Measurements from ENCODE around the gene ATP2B1.

ATP2B1 gene

DNA sequence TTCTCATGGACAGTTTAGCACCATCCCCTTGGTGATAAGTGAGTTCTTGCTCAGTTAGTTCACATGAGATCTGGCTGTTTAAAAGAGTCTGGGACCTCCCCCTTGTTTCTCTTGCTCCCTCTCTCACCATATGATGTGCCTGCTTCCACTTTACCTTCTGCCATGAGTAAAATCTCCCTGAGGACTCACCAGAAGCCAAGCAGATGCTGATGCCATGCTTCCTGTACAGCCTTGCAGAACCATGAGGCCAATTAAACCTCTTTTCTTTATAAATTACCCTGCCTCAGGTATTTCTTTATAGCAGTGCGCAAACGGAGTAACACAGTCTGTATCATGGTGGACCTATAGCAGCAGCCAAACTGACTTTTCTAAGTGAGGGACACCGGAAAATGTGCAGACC, 58.8 kb downstream of the ATP2B1 start:
- DNase-seq (ENCODE audit: low read depth) = no peak
- no peak overlapping the region for H3K4me3 ChIP-seq (replicated peaks; ENCODE audit: low read depth, low read length)
- TF ChIP-seq, protein P1, sequence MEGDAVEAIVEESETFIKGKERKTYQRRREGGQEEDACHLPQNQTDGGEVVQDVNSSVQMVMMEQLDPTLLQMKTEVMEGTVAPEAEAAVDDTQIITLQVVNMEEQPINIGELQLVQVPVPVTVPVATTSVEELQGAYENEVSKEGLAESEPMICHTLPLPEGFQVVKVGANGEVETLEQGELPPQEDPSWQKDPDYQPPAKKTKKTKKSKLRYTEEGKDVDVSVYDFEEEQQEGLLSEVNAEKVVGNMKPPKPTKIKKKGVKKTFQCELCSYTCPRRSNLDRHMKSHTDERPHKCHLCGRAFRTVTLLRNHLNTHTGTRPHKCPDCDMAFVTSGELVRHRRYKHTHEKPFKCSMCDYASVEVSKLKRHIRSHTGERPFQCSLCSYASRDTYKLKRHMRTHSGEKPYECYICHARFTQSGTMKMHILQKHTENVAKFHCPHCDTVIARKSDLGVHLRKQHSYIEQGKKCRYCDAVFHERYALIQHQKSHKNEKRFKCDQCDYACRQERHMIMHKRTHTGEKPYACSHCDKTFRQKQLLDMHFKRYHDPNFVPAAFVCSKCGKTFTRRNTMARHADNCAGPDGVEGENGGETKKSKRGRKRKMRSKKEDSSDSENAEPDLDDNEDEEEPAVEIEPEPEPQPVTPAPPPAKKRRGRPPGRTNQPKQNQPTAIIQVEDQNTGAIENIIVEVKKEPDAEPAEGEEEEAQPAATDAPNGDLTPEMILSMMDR (IDR thresholded peaks at IDR 0.05; ENCODE audit: low read length, missing control alignments) = no peak

DNA sequence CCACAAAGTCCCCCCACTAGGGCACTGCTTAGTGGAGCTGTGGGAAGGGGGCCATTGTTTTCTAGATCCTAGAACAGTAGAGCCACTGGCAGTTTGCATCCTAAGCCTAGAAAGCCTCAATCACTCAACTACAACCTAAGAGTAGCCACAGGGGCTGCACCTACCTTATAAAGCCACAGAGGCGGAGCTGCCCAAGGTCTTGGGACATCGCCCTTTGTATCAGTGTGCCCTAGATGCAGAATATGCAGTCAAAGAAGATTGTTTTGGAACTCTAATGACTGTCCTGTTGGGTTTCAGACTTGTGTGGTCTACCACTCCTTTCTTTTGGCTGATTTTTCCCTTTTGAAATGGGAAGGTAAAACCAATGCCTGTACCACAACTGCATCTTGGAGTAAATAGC, 59.5 kb downstream of the ATP2B1 start:
- H3K4me3 ChIP-seq (replicated peaks; ENCODE audit: low read depth, low read length) = no peak overlapping the region
- TF ChIP-seq, protein P1 (IDR thresholded peaks at IDR 0.05; ENCODE audit: low read length, missing control alignments) = no peak
- no peak for DNase-seq (ENCODE audit: low read depth)

DNA sequence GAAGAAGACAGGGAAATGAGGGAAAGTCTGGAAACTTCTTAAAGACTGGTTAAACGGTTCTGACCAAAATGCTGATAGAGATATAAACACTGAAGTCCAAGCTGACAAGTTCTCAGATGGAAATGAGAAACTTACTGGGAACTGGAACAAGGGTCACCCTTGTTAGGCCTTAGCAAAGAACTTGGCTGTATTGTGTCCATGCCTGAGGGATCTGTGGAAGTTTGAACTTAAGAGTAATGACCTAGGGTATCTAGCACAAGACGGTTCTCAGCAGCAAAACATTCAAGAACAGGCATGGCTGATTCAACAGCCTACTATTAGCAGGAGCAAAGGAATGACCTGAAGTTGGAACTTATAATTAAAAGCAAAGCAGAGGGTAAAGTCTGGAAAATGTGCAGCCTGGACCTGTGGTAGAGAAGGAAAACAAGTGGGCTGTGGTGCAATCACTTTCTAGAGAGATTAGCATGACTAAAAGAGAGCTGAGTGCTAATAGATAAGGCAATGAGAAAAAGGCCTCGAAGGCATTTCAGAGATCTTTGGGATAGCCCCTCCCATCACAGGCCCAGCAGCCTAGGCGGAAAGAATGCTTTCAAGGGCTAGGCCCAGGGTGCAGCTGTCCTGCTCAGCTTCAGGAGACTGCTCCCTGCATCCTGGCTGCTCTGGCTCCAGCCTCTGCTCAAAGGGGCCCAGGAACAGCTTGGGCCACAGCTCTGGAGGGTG, 60.3 kb downstream of the ATP2B1 start:
- TF ChIP-seq, protein P1 (IDR thresholded peaks at IDR 0.05; ENCODE audit: low read length, missing control alignments) = no peak
- peak; percentile 44 for DNase-seq (ENCODE audit: low read depth)
- H3K4me3 ChIP-seq (replicated peaks; ENCODE audit: low read depth, low read length) = no peak overlapping the region

DNA sequence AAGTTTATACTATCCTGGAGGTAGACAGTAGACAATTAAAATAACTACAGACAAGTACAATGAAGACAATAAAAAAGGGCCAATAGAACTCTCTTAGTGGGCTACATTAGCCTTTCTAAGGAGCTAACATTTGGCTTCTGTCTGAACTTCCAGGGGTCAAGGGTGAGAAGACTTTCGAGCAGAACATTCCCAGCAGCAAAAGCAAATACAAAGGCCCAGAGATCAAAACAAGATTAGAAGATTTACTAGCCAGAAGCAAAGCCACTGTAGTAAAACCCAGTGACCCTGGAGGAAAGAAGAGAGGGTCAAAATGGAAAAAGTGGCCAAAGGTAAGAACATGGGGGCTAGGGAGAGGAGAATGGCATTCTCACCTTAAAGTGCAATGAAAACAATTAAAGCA, 63.2 kb downstream of the ATP2B1 start:
- TF ChIP-seq, protein P1 (IDR thresholded peaks at IDR 0.05; ENCODE audit: low read length, missing control alignments) = no peak
- no peak overlapping the region for H3K4me3 ChIP-seq (replicated peaks; ENCODE audit: low read depth, low read length)
- no peak for DNase-seq (ENCODE audit: low read depth)

DNA sequence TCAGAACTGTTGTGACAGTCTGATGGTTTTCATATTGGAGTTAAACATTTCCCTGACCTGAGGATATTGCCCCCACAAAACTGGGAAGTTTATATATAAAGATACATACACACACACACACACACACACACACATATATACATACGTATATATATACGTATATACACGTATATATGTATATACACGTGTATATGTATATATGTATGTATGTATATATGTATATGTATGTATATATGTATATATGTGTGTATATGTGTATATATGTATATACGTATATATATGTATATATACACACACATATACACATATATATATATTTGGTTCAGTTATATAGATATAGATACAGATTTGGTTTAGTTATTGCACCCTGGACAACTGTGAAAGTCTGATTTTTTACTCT, 65.7 kb downstream of the ATP2B1 start:
- TF ChIP-seq, protein P1 (IDR thresholded peaks at IDR 0.05; ENCODE audit: low read length, missing control alignments) = no peak
- H3K4me3 ChIP-seq (replicated peaks; ENCODE audit: low read depth, low read length) = no peak overlapping the region
- DNase-seq (ENCODE audit: low read depth) = no peak

DNA sequence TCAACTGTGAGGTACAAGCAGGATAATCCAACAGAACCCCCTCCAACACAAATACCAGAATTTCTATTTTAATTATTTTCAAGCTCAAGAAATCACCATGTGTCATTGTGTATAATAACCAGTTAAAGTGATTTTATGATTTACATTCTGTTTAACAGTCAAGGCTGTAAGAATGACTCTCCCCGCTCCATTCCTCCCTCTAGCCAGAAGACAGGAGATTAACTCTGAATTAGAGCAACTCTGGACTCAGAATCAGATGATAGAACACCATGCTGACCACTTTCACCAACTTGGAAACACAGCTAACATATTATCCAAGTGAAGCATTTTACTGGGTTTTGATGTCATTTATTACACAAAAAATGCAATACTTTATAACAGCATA, 71.9 kb downstream of the ATP2B1 start:
- TF ChIP-seq, protein P1 (IDR thresholded peaks at IDR 0.05; ENCODE audit: low read length, missing control alignments) = no peak
- no peak overlapping the region for H3K4me3 ChIP-seq (replicated peaks; ENCODE audit: low read depth, low read length)
- DNase-seq (ENCODE audit: low read depth) = no peak
